Smooth muscle cell (in vitro differentiated cells): Measurements from ENCODE around the gene SH3BP4. TPM values are rescaled to one million over a fixed set of nuclear protein-coding genes. Genes with fewer than 3 reads are reported as not detected.

Experiments used
- DNase-seq: peaks from one replicate; lab custom pipeline; 2025; ENCODE audit not compliant: unreplicated experiment; lab: John Stamatoyannopoulos, UW
- H2AFZ ChIP-seq: fragments of 200-600 bp; sonication (generic); 2 replicates; pipeline ENCODE4 v1.6.0; 2016; ENCODE audit warnings: antibody characterized with exemption, low read depth, mild to moderate bottlenecking
- H3F3A ChIP-seq: fragments of 200-600 bp; sonication (generic); 2 replicates; pipeline ENCODE4 v1.6.0; 2017; ENCODE audit warnings: antibody characterized with exemption, low read depth
- H3K27ac ChIP-seq: fragments of 200-600 bp; sonication (generic); 2 replicates; pipeline ENCODE4 v1.5.1; 2016; ENCODE audit warnings: low read depth, mild to moderate bottlenecking
- H3K27me3 ChIP-seq: fragments of 200-600 bp; sonication (generic); 2 replicates; pipeline ENCODE4 v1.6.1; 2016; ENCODE audit warnings: low read depth, mild to moderate bottlenecking
- H3K36me3 ChIP-seq: fragments of 200-600 bp; sonication (generic); 2 replicates; pipeline ENCODE4 v1.5.1; 2016; ENCODE audit warnings: low read depth
- H3K4me1 ChIP-seq: fragments of 200-600 bp; sonication (generic); 2 replicates; pipeline ENCODE4 v1.5.1; 2016; ENCODE audit warnings: low read depth
- H3K4me2 ChIP-seq: fragments of 200-600 bp; sonication (generic); 2 replicates; pipeline ENCODE4 v1.6.0; 2016; ENCODE audit warnings: mild to moderate bottlenecking
- H3K4me3 ChIP-seq: fragments of 200-600 bp; sonication (generic); 2 replicates; pipeline ENCODE4 v1.5.1; 2016; ENCODE audit warnings: mild to moderate bottlenecking
- H3K79me2 ChIP-seq: fragments of 200-600 bp; sonication (generic); 2 replicates; pipeline ENCODE4 v1.6.0; 2016; ENCODE audit warnings: low read depth, mild to moderate bottlenecking
- H3K9ac ChIP-seq: fragments of 200-600 bp; sonication (generic); 2 replicates; pipeline ENCODE4 v1.6.0; 2016; ENCODE audit warnings: low read depth
- H3K9me3 ChIP-seq: fragments of 200-600 bp; sonication (generic); replicated peaks from 2 replicates; pipeline ENCODE4 v1.5.1; 2016; ENCODE audit warnings: low read depth
- H4K20me1 ChIP-seq: fragments of 200-600 bp; sonication (generic); 2 replicates; pipeline ENCODE4 v1.6.0; 2016; ENCODE audit warnings: low read depth
- WGBS: methylation state at CpG from one replicate; pipeline ENCODE4 v1.1.7; 2016; ENCODE audit warnings: low lambda C conversion rate; 5-methylcytosine and 5-hydroxymethylcytosine counted together
- polyA plus RNA-seq: library from polyadenylated mRNA; unstranded; fragments of >200 nt; fragmentation: Nextera tagmentation; extraction: Ambion mirVana; gene quantifications from 2 replicates; pipeline ENCODE4 v1.2.1, GENCODE V29; 2016
- total RNA-seq: library from RNA; depleted of rRNA; stranded (reverse); fragments of >200 nt; gene quantifications from 2 replicates; pipeline ENCODE4 v1.2.3, GENCODE V29; 2014
- TF ChIP-seq, protein P1 (sequence below): fragments of 200-600 bp; sonication (generic); IDR thresholded peaks from 2 replicates; pipeline ENCODE4 v1.5.1; 2017; ENCODE audit warnings: borderline replicate concordance, mild to moderate bottlenecking, antibody characterized with exemption; ENCODE audit not compliant: insufficient read depth, poor library complexity, severe bottlenecking

The SH3BP4 gene
- total and polyA plus RNA-seq, 2 experiments from 2014 or later: 38.9 to 47.7 TPM

DNA sequence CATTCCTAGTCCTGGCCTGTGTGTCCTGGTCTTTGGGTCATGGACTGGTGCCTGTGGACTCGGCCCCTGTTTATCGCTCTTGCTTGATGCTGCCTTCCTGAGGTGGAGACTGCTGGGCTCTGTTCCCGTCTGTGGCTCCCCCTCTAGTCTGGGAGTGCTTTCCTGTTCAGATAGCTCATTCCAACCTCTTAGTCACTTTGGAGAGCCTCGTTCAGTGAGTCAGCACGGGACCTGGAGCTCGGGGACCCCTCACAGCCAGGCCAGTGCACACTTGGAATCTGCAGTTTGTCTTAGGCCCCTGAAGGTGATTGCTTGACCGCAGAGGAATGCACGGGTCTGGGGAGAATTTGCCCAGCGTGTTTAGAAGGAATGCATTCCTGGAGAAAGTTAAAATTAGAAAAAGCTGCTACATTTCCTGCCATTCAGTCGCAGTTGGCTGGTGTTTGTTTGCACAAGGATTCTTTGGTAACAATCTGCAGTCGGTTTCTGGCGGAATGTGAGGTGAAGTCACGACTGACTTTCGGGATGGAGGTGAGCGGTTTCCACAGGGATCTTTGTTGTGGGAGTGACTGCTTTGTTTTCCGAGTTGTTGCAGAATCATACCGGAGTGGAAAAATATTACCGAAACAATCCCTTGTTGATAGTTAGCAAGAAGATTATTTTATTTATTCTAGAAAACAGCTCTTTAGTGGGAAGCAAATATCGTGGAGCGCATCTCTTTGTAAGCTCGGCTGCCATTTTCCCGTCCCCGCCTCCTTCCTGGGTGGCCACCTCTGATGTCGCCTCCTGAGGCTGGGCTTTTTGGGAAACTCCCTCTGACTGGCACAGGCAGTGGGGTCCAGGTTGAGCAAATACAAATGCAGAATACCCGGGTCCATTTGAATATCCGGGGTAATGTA, 29.6 kb downstream of the SH3BP4 start:
- peak overlapping the region; percentile 94 for H3K27ac ChIP-seq
- H3K4me1 ChIP-seq: peaks cover 52% of the 10 kb centered on the region
- no peaks in the 10 kb centered on the region for H3K27me3 ChIP-seq
- H3K4me2 ChIP-seq: peak overlapping the region; percentile 77
- peaks cover 76% of the 10 kb centered on the region for H3K79me2 ChIP-seq
- TF ChIP-seq, protein P1, sequence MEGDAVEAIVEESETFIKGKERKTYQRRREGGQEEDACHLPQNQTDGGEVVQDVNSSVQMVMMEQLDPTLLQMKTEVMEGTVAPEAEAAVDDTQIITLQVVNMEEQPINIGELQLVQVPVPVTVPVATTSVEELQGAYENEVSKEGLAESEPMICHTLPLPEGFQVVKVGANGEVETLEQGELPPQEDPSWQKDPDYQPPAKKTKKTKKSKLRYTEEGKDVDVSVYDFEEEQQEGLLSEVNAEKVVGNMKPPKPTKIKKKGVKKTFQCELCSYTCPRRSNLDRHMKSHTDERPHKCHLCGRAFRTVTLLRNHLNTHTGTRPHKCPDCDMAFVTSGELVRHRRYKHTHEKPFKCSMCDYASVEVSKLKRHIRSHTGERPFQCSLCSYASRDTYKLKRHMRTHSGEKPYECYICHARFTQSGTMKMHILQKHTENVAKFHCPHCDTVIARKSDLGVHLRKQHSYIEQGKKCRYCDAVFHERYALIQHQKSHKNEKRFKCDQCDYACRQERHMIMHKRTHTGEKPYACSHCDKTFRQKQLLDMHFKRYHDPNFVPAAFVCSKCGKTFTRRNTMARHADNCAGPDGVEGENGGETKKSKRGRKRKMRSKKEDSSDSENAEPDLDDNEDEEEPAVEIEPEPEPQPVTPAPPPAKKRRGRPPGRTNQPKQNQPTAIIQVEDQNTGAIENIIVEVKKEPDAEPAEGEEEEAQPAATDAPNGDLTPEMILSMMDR: no peak
- H3F3A ChIP-seq: peaks cover 34% of the 10 kb centered on the region
- peak overlapping the region; percentile 54 for H3K9ac ChIP-seq
- H3K36me3 ChIP-seq: no peaks in the 10 kb centered on the region
- DNase-seq: peak; percentile 23
- peaks cover 96% of the 10 kb centered on the region for H4K20me1 ChIP-seq
- H3K9me3 ChIP-seq: no peaks in the 10 kb centered on the region
- no peak overlapping the region for H2AFZ ChIP-seq
- H3K4me3 ChIP-seq: peak overlapping the region; percentile 2
- 17% methylated on average over 26 of the region's 26 CpGs for WGBS

DNA sequence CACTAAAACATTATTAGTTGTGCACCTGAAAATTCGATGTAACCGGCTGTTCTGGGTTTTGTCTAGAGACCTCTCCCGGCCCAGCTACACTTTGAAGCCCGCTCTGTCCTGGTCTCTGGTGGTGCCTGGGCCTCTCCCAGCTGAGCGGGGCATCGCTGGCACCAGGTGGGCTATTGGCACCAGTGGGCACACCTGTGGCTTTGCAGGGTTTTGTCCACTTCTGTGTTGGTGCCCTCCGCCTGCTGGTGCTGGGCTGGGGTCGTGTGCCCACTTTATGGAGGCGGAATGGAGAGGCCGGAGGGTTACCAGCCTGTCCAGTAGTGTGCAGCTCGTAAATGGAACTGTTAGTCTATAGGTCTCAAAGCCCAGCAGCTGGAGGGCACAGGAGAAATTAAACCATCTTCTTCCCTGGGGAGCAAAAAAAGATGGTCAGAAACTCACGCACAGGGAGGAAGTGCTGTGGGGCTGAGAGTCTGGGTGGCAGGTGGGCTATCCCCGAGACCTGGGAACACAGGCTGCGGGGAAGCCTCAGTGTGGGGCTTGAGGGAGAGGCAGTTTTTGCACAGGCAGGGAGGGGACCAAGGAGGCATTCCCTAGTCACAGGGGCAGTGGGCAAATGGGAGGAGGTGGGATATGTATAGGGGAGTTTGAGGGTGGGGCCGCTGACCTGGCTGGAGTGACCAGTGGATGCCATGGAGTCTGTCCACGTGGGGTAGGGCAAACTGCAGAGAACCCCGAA, 30.4 kb downstream of the SH3BP4 start:
- WGBS: 91% methylated on average over 17 of the region's 17 CpGs
- TF ChIP-seq, protein P1: no peak
- no peaks in the 10 kb centered on the region for H3K27me3 ChIP-seq
- no peaks in the 10 kb centered on the region for H3K9me3 ChIP-seq
- peak overlapping the region; percentile 62 for H3K4me2 ChIP-seq
- no peak for DNase-seq
- H3K79me2 ChIP-seq: peaks cover 76% of the 10 kb centered on the region
- peaks cover 96% of the 10 kb centered on the region for H4K20me1 ChIP-seq
- H3K36me3 ChIP-seq: no peaks in the 10 kb centered on the region
- peak overlapping the region; percentile 94 for H3K27ac ChIP-seq
- H3F3A ChIP-seq: peaks cover 34% of the 10 kb centered on the region
- no peak overlapping the region for H3K4me3 ChIP-seq
- peaks cover 53% of the 10 kb centered on the region for H3K4me1 ChIP-seq
- peak overlapping the region; percentile 54 for H3K9ac ChIP-seq
- no peak overlapping the region for H2AFZ ChIP-seq

DNA sequence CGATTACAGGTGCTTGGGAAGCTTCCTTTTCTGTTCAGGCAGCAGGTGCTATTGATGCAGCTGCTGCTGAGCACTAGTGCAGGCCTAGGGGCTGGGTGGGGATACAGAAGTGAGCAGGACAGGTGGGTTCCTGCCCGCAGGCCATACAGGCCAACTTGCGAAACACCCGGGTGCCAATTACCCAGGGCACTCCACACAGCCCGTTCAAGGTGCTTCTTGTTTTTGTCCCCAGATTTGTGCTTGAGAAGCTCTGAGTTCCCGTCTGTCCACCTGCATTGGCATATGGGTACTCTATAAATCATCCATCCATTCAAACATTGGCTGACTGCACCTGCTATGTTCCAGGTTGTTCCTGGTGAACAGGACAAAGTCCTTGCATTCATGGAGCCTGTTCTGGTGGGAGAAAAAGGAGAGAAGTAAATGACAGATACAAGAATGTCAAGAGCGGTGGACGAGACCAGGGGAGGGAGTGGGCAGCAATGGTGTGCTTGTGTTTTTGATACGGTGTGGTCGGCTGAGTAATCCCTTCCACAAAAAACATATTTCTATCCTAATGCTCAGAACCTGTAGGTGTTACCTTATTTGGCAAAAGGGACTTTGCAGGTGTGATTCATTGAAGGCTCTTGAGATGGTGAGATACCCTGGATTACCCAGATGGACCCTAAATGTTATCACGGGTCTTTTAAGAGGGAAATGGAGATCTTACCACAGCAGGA, 31.4 kb downstream of the SH3BP4 start:
- Histone ChIP-seq H3K9me3 (no peaks in the 10 kb centered on the region), H3K27ac (peak overlapping the region; percentile 94), H2AFZ (no peak overlapping the region), H3K79me2 (peaks cover 76% of the 10 kb centered on the region), H3F3A (peaks cover 34% of the 10 kb centered on the region), H3K4me3 (no peak overlapping the region), H3K4me2 (peak overlapping the region; percentile 11), H3K36me3 (no peaks in the 10 kb centered on the region), H3K4me1 (peaks cover 53% of the 10 kb centered on the region), H4K20me1 (peaks cover 96% of the 10 kb centered on the region), H3K27me3 (no peaks in the 10 kb centered on the region), H3K9ac (peak overlapping the region; percentile 15)
- TF ChIP-seq, protein P1: no peak
- DNase-seq: no peak
- 55% methylated on average over 11 of the region's 11 CpGs for WGBS
